HG03280 (cell line): ENCODE data around the gene TXNRD2.

Experiments used
- ATAC-seq: cut with Tn5 transposase; IDR thresholded peaks from one replicate; pipeline ENCODE4 v1.9.1; 2021; ENCODE audit warnings: mild to moderate bottlenecking, moderate library complexity; ENCODE audit not compliant: unreplicated experiment

The TXNRD2 gene

DNA sequence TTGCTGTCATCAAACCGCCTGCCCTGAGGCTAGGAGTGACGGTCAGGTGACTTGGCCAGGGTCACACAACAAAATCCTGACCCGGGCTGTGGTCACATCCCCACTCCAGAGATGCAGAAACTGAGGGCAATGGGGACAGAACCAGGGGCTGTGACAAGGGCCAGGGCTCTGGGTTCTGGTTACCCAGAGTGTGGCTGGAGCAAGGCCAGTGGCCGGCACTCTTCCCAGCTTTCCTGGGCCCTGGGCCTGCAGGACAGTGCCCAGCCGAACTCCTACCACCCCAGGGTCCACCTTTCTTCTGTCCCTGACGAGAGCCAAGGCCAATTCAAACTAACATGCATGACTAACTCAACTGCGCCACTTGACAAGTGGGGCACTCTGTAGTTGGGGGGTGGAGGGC is 39.1 kb upstream of the TXNRD2 start:
- no peak for ATAC-seq

DNA sequence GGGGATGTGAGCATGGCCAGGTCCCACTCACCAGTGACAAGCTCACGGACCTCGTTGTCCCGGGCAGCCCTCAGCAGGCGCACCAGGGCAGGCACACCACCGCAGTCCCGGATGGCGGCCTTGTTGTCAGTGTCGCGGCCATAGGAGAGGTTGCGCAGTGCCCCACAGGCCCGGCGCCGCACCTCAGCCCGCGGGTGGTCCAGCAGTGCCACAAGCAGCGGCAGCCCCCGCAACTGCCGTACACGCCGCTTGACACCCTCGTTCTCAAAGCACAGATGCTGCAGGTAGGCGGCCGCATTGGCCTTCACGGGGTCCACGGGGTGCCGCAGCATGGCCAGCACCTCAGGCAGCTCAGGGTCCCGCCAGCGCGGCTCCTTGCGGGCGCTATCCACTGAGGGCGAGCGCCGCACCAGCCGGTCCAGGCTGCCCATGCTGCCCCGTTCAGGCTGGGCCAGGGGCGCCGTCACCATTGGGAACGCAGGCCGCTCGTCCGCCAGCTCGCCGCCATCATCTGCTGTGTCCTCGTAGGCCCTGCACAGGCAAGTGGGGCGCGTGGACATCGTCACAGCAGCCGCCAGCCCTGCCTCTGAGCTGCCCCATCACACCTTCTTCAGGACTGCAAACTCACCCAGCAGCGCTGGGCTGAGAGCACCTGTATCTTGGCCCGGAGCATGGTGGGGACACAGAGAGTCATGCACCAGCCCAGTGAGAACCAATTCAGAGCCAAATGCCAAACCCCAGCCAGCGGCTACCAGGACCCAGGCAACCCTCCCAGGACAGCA is 38.3 kb upstream of the TXNRD2 start:
- no peak for ATAC-seq

DNA sequence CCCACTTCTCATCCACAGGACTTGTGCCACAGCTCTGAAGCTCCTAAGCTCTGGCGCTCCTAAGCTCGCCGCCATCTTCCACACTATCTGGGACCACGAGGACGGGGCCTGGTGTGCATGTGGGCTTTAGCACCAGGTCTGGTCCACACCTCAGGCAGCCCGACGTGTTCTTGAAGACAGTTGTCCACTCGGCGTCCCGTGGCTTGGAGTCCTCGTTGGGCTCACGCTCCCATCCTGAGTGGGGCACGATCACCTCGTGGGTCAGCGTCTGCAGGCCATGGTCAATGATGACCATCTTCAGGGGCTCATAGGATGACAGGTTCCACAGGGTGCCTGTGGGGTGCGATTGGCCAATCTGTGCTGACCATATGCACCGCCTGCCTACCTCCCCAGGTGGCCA is 37.1 kb upstream of the TXNRD2 start:
- no peak for ATAC-seq

DNA sequence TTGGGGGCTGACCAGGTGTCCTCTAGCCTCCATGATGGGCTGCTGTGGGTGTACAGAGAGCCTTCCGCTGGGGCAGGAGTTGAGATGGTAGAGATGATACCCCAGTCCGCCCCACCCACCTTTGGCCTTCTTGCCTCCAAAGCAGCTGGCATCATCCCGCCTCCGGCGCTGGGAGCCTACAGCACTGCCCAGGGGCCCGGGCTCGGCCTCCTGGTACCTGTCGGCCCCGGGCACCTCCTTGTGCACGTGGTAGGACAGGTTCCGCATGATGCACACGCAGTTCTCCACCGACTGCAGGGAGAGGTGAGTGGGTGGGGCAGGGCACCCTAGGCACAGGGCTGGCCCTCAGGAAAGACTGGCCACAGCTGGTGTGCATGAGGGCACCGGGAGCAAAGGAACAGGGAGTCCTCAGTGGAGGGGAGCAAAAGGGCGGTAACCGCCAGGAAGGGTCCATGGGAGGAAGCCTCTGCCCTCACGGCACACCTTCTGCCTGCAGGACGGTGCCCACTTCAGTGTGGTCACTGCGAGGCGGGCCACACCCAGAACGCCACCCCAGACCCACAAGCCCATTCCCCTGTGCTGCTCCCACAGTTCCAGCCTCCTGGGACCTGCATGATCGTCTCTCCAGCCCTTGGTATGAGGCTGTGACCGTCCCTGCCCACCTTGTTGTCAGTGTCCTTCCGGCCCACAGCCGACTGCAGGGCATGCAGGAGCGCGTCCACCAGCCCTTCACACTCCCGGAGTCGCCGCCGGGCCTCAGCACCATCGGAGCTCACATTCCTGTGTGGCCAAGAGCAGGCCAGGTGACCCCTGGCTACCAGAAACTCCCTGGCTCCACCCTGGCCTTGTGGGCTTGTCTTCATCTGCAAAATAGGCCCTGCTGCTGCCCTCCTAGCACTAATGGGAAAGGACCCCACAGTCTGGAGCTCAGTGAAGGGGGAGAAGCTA is 36.0 kb upstream of the TXNRD2 start:
- no peak for ATAC-seq

DNA sequence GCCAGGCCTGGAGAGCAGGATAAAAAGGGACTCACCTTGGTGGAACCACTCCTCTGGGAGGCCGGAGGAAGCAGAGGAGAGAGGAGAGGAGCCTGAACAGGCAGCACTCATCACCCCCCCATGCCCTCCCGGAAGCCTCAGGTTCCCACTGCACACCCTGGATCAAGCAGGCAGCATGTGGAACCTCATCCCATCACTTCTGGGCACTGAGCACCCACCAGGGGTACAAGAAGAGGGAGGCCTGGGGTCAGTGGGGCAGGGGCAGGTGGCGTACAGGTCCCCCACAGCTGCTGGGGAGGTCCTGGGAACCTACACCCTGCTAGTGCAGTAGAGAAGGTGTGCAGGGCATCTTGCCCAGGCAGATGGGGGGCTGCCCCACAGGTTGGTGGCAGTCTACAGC is 35.1 kb upstream of the TXNRD2 start:
- ATAC-seq: no peak

DNA sequence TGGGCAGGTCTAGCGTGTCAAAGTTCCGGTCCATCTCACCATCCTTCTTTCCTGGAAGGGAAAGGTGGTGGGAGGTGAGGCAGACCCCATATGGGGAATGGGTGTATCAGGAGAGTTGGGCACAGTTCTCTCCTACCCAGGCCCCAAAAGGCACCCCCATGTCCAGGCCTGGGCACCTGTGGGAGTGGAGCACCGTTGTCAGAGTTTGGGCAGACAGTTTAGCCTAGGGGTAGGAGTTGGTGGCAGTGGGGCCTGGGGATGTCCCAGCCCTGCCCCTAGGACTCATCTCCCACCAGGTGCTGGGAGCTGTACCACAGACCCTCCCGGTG is 34.1 kb upstream of the TXNRD2 start:
- ATAC-seq: no peak

DNA sequence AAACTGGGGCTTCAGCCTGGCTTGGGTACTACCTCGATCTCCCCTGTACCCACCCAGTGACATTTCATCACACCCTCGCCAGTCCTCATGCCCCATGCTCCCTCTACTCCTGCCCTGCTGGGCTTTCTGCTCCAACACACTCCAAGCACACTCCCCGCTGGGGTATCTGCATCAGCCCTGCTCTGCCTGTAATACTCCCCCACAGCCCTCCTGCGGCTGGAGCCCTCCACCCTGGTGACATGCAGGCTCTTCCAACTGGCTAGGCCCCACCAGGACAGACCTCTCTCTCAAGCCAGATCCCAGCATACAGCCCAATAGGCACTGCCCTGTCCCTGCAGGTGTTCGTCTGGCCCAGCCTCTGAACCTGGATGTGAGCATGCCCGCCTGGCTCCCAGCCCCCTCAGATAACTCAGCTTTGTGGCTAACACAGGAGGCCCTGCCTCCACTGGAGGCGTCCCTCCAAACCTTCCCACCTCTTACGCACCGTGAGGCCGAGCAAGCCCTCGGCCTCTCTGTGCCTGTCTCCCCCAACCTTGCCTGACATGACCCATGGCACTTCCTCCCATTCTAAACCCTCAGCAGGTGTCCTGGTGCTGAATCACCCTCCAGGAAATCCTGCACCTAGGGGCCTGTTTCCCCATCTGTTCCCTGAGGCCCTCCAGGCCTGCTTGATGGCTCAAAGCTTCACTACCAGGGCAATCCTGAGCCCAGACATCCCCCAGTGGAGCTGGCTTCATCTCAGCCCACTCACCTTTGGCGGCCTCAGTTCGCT is 33.5 kb upstream of the TXNRD2 start:
- no peak for ATAC-seq

DNA sequence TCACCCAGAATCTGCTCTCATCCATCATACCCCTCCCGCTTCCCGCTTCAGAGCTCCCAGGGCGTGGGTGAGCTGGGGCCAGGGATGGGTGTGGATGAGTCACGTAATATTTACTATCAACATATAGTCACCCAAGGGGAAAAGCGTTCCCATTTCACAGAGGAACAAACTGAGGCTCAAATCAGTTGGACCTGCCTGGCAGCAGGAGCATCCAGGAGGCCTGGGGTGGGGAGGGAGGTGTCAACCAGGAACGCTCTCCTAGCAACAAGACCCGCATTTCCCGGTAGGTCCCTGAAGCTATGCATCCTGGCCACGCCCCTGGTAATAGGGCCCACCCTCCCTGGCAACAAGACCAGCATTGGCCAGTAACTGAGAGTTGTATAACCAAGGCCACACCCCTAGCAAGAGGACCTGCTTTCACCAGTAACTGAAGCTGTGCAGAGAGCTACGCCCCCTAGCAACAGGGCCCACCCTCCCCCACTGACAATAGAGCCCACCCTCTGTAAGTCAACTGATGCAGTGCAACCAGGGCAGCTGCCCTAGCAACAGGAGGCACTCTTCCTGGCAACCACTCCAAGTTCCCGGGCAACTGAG is 32.7 kb upstream of the TXNRD2 start:
- ATAC-seq: no peak

DNA sequence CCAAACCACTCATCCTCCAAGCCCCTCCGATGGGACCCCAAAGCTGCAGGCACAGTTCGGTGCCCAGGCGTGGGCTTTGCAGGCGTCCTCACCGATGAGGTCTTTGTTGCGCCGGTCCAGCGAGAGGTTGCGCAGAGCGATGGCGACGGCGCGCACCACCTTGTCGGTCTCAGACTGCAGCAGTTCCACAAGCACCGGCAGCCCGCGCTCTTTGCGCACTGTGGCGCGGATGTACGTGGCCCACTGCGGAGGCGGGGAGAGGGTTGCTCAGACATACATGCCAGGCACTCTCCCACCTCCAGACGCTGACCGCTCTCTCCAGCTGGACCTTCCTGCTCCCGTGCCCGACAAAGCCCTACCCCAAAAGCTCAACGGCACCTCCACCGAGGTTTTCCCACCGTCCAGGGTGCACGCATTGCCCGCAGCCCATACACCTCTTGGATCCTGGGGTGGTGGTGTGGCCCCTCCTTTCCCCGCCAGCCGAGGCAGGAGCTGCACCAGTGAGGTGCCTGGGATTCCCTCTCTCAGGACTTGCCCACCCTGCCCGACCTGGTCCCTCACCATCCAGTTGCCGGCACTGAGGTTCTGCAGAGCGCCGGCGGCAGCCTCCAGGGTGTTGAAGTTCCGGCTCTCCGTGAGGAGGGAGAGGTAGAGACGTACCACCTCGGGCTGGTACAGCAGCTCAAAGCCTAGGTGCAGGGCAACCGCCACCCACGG is 32.1 kb upstream of the TXNRD2 start:
- ATAC-seq: no peak

DNA sequence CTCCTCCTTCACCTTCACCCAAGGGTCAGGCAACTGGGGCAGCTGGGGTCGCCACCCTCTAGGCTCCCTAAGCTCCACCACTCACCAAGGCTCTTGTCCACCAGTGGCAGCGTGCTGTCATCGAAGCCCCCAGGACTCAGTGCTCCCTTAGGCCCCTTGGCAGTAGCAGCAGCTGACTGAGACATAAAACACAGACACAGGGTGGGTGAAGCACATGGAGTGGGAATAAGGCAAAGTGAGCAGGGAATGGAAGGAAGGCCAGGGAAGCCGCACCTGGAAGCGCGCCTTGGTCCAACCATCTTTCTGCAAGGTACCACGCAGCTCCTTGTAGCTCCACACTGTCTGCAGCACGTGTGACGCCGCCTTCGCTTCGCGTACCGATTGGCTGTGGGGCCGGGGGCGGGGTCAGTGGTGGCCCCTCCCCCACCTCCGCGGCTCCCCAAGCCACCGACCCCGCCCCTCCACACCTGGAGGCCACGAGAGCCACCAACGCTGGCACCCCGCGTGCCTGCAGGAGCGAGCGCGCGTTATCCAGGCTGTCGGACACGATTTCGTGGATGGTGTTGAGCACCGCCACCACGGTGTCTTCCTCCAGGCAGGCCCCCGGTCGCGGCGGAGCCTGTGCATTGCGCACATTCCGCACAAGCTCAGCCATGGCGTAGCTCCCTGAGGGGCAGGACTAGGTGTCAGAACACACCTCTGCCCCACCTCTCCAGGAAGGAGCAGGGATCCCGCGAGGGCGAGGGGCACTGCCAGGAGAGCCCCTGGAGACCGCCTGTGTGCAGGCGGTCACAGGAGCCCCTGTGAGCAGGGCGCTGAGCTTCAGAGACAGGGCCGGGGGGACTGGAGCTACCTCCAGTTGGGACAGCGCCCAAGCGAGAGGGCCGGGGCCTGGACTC is 31.3 kb upstream of the TXNRD2 start:
- ATAC-seq: no peak

DNA sequence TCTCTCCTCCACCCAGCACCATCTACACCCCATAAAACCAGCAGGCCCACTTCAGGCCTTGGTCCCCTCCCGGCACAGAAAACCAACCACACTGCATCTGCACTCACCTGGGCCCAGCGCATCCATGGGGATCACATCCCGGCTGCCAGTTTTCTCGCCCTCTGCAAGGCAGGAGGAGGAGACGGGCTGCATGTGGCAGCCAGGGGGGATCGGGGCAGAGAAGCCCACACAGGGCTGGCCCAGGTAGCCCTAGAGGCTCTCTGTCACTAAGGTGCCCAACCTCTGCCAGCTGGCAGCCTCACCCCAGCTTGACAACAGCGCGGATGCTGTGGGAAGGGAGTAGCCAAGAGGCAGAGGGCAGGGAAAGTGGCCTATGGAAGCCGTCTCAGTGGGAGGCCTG is 30.6 kb upstream of the TXNRD2 start:
- ATAC-seq: no peak

DNA sequence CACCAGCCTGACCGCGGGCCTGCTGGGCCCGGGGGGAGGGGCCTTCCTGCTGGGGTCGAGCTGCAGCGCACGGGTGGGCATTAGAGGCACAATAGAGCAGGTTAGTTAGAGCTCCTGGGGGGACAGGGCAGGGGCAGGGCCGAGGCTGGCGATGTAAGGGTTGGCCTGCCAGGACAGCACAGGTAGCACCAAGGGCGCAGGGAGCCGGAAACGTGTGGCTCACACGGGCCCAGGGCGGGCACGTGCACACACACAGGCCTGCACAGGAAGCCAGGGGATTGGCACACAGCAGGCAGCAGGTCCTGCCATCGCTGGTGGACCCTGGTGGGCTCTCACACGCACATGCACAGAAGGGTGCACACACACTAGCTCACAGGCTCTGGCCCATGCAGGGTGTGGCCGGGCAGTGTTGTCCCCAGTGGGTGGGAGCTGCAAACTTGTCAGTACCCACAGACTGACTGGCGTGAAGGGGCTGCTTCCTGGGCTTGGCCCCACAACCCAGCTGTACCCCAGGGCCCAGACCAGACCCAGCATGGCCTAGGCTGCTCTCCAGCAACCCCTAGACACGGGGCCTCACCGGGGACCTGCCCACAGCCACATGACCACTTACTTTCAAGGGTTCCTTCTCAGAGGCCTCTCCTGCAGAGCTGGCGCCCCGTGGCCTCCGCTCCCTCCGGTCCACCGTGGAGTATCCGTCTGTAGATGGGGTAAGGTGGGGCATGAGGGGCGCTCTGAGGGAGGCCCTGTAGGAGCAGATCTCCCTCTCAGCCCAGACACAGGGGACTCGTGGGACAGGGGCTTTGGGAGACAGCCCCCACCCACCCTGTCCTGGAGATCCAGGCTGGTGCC is 29.9 kb upstream of the TXNRD2 start:
- no peak for ATAC-seq

DNA sequence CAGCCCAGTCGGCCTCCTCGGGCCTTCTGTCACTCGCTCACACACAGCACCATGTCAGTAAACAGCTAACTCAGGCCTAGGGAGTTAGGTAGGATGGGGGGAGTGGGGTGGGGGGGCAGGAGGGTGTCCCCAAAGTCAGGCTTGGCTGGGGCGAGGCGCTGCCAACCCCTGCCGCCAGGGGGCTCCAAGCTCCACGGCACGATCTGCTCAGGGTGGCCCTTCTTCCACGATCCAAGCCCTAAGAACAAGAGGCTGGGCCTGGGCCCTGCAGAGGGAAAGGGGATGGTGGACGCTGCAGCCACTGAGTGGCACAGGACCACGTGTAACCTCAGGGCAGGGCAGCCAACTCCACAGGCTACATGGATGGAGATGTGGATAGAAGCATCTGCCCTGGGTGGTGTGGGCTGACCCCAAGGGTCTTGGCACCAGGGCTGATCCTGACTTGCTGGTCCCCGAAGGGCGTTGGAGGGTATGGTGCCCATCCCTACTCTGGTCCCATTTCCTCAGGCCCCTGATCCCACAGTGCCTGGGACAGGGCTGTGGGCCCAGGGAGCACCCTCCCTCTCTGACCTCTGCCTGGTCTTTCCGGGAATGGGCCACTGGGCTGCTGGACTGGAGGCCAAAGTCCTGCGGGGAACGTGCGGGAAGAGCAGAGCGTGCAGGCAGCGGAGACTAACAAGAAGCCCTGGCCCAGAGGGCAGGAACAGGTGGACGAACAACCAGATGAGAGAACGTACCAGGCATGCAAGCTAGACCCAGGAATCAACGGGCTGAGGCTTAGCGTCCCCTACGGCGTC is 29.1 kb upstream of the TXNRD2 start:
- ATAC-seq: no peak

DNA sequence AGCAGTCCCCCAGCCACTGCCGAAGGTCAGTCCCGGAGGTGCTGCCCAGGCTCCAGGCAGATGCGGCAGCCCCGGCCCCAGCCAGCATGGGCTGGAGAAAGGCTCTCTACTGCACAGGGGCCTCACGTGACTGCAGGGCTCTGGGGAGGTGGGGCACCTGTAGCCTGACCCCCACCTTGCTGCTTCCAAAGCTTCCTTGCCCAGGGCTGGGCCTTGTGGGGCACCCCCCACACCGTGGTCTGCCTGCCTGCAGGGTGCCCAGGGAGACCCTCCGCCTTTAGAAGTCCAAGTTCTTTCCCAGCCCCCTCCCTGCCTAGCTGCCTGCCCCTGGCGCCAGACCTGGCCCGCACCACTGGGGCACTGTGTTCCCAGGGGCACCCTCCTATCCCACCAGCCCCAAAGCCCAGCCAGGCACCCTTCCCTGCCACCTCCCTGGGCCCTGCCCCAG is 28.4 kb upstream of the TXNRD2 start:
- no peak for ATAC-seq

DNA sequence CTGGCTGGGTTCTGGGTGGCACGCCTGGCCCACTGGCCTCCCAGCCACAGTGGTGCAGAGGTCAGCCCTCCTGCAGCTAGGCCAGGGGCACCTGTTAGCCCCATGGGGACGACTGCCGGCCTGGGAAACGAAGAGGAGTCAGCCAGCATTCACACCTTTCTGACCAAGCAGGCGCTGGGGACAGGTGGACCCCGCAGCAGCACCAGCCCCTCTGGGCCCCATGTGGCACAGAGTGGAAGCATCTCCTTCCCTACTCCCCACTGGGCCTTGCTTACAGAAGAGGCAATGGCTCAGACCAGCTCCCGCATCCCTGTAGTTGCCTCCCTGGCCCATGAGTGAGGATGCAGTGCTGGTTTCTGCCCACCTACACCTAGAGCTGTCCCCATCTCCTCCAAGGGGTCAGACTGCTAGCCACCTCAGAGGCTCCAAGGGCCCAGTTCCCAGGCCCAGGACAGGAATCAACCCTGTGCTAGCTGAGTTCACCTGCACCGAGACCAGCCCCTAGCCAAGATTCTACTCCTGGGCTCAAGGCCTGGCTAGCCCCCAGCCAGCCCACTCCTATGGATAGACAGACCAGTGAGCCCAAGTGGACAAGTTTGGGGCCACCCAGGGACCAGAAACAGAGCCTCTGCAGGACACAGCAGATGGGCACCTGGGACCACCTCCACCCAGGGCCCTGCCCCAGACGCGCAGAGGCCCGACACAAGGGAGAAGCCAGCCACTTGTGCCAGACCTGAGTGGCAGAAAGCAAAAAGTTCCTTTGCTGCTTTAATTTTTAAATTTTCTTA is 27.7 kb upstream of the TXNRD2 start:
- no peak for ATAC-seq

DNA sequence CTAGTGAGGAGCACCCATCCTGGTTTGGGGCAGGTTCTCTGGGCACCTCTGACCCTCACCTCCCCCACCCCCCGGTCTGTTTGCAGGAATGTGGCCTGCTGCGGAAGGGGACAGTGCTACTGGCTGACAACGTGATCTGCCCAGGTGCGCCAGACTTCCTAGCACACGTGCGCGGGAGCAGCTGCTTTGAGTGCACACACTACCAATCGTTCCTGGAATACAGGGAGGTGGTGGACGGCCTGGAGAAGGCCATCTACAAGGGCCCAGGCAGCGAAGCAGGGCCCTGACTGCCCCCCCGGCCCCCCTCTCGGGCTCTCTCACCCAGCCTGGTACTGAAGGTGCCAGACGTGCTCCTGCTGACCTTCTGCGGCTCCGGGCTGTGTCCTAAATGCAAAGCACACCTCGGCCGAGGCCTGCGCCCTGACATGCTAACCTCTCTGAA is 26.9 kb upstream of the TXNRD2 start:
- ATAC-seq: no peak
